GM19455 (cell line): ENCODE measurements around the gene GPR18.
"Not testable (repeated sequence)": the region's sequence is repeated elsewhere in the genome, so short reads cannot be mapped to it uniquely, and the experiment has no call there.

Experiments
- ATAC-seq: cut with Tn5 transposase; IDR thresholded peaks from one replicate; pipeline ENCODE4 v1.9.1; 2021; ENCODE audit not compliant: unreplicated experiment

The GPR18 gene

DNA sequence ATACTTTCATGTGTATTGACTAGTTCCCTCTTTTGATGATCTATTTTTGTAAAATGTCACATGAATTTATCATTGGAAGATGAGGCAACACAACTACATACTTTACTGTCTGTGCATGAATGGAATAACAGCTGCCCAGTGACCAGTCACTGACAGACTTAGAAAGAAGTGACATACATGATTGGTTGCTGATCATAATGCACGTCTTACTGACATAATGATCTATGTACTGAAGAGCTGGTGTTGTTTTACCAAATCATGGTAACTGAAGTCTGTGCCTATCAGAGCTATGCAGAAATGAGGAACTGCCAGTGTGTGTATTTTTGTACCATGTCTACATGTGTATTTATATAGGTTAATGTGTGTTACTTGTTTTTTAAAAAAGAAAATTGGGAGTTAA, 26.5 kb downstream of the GPR18 start:
- ATAC-seq = no peak

DNA sequence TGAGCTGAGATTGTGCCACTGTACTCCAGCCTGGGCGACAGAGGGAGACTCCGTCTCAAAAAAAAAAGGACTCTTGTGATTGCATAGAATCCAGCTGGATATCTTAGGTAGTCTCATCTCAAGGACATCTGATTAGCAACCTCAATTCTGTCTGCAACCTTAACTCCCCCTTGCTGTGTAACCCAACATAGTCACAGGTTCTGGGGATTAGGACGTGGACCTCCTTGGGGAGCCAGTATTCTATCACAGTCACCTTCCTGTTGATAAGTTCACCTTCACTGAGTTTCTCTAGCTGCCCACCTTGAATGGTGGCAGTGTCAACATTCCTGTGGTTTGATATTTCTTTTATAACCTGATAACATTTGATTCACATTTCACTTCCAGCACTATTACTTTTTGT, 27.2 kb downstream of the GPR18 start:
- no peak for ATAC-seq

- ATAC-seq = not testable (repeated sequence)
Observed at GRCh38 chr13:99230588-99230987, 27.6 kb downstream of the GPR18 start.

- peak; percentile 87 for ATAC-seq
Observed at GRCh38 chr13:99228737-99229691, 29.2 kb downstream of the GPR18 start.

DNA sequence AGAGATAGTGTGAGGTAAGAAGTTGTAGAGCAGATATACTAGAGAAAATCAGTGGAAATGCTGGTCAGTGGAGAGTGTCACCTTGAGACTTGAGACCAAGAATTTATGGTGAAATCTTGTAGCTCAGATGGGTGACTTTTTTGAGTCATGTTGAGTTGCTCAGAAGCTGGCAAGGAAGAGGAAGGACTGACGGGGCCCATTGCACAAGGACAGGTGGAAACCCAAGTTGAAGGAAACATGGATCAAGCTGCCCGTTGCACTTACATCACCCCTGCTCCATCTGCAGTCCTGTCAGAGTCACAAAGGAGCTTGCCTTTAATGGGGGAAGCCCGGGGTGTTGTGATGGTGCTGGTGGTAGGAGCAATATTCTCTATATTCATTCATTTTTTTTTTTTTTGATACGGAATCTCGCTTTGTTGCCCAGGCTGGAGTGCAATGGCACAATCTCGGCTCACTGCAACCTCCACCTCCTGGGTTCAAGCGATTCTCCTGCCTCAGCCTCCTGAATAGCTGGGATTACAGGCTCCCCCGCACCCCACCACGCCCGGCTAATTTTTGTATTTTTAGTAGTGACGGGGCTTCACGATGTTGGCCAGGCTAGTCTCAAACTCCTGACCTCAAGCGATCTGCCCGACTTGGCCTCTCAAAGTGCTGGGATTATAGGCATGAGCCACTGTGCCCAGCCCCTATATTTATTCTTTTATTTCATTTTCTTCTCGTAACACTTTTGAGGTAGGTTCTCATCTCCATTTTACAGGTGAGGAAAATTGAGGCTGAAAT, 30.1 kb downstream of the GPR18 start:
- ATAC-seq = no peak

- no peak for ATAC-seq
Observed at GRCh38 chr13:99227331-99227900, 30.8 kb downstream of the GPR18 start.

- no peak for ATAC-seq
Observed at GRCh38 chr13:99226513-99226912, 31.7 kb downstream of the GPR18 start.

DNA sequence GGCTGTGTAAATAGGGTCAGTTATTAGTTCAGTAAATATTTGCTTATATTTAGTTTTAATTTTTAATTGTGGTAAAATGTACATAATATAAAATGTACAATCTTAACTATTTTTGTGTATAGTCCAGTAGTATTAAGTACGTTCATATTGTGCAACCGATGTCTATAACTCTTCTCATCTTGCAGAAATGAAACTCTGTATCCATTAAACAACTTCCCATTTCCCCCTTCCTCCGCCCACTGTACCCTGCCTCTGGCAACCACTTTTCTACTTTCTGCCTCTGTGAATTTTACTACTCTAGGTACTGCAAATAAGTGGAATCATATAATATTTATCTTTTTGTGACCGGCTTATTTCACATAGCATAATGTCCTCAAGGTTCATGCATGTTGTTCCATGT, 33.1 kb downstream of the GPR18 start:
- ATAC-seq = no peak

- no peak for ATAC-seq
Observed at GRCh38 chr13:99224021-99224420, 34.2 kb downstream of the GPR18 start.

- no peak for ATAC-seq
Observed at GRCh38 chr13:99223587-99223986, 34.6 kb downstream of the GPR18 start.

- ATAC-seq = no peak
Observed at GRCh38 chr13:99221567-99222239, 36.5 kb downstream of the GPR18 start.

DNA sequence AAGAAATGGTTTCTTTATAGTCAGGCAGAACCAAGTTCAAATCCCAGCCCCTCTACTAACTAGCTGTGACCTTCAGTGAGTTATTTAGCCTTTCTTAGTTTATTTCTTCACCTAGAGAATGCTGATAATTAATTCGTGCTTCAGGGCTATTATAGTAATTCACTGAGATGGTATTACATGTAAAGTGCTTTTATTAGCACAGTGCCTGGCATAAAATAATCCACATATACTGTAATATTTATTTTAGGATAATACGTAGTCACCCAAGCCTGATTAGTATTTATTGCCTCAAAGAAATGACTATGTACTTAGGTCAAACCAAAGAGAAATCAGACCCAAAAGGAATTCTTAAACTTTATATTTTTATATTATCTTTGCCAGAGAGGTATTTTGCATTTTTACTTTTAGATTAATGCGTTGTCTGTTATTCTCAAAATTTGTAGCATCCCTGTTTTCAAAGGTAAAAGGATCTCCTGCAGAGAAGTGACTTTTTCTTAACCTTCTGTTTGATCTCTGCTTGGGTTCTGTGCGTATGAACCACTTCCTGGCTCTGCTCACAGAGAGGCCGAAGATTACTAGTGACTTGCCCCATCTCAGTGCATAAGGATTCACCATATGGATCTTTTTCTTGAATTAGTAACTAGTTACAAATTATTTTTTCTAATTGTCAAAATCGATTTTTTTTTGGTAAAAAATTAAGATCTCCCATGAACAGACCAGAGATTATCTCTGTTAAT, 37.8 kb downstream of the GPR18 start:
- no peak for ATAC-seq

DNA sequence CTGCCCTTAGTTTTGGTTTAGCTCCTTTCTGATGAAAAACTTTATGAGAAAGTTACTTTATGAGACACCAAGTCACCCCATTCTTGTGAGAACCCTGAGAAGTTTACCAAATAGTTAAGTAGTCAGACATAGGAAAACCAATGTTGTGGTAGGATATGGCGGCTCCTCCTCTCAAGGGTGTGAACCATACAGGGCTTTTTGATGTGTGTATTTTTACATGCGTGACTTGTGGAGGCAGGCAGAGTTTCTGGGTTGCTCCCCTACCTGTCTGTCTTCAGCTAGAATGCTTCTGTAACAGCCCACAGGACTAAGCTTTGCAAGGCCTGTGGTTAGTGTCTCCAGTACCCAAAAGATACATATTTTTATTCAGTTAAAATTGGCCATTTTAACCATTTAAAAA, 39.2 kb downstream of the GPR18 start:
- ATAC-seq = no peak

GRCh38 chr13:99218545-99218944, 39.6 kb downstream of the GPR18 start:
- no peak for ATAC-seq

- no peak for ATAC-seq
Observed at GRCh38 chr13:99218126-99218525, 40.1 kb downstream of the GPR18 start.

GRCh38 chr13:99217461-99218110, 40.6 kb downstream of the GPR18 start:
- no peak for ATAC-seq

DNA sequence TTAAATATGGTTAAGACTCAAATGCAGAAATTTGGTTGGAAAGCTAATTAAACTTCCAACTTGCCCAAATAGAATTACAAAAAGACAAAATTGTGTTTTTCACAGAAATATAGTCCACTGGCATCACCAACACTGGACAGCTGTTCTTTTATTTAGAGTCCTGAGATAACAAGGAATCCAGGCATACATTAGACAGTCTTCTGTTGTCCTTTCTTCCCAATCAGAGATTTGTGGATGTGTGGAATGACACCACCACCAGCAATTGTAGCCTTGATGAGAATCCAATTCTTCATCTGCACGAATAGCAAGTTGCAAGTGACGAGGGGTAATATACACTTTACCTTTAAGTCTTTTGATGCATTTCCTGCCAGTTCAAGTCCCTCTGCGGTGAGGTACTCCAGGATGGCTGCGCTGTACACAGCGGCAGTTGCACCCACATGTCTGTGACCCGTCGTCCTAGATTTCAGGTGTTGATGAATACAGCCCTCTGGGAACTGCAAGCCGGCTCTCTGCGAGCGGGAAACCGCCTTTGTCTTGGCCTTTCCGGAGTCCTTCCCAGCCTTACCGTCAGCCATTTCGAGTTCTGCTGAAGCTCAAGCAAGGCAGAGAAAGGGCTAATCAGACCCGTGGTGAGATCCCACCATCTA, 42.9 kb downstream of the GPR18 start:
- ATAC-seq = no peak

DNA sequence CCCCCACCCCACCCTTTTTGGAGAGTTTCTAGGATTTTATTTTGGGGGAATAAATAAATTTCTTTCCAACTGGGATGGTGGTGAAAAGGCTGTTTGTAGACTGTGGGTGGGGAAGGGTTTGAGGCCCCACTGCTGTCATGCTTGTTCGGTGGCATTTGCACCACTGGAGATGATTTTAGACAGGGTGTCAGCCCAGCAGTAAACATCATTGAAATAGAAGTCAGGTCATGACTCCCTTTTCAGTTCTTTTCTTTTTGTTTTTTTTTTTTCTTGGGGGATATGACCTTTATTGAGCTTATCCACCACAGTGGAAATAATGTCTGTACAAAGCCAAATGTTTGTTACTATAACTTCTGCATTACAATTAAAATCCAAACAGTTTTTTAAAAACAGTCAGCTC, 43.4 kb downstream of the GPR18 start:
- no peak for ATAC-seq

DNA sequence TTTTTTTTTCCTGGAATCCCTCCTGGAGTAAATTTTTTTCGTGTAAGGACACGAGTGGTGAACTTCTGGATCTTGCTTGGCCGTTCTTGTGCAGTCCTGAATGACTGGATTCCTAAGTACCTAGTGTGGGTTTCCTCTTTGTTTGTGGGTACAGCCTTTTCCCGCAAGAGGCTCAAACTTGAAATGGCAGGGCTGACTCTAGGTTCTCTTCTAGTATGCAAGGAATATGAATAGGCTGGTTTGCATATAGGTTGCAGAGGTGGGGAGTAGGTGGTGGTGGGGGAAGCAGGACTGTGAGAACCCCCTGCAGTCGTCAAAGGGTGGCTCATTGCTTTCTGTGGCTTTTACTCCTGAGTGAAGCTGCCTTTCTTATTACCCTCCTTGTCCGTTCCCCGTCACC, 43.9 kb downstream of the GPR18 start:
- ATAC-seq = peak; percentile 87
